ENCODE measurements around the gene PDE3A.
"Not testable (repeated sequence)": the region's sequence is repeated elsewhere in the genome, so short reads cannot be mapped to it uniquely, and the experiment has no call there.

The PDE3A gene

GRCh38 chr12:20592556-20592955 lies 224.2 kb downstream of the PDE3A start:
- Histone ChIP-seq H3K9me3 (ENCODE audit: insufficient read depth, low read depth, low read length) (no peaks in the 10 kb centered on the region), H3K36me3 (ENCODE audit: insufficient read depth, low read depth, low read length) (no peaks in the 10 kb centered on the region), H3K27me3 (ENCODE audit: insufficient read depth, low read length) (no peaks in the 10 kb centered on the region), H3K9ac (ENCODE audit: low read depth, low read length) (no peak overlapping the region), H3K4me1 (ENCODE audit: insufficient read depth, low read length) (no peaks in the 10 kb centered on the region; the same call in 1 of the 2 replicates), H3K4me3 (ENCODE audit: low read length) (no peak overlapping the region), H3K27ac (ENCODE audit: low read length) (no peak overlapping the region)

GRCh38 chr12:20593611-20594010 lies 225.3 kb downstream of the PDE3A start:
- no peaks in the 10 kb centered on the region; the same call in 1 of the 2 replicates for H3K4me1 ChIP-seq (ENCODE audit: insufficient read depth, low read length)
- no peak overlapping the region for H3K27ac ChIP-seq (ENCODE audit: low read length)
- H3K27me3 ChIP-seq (ENCODE audit: insufficient read depth, low read length), result no peaks in the 10 kb centered on the region
- no peaks in the 10 kb centered on the region for H3K9me3 ChIP-seq (ENCODE audit: insufficient read depth, low read depth, low read length)
- H3K4me3 ChIP-seq (ENCODE audit: low read length), result no peak overlapping the region
- H3K36me3 ChIP-seq (ENCODE audit: insufficient read depth, low read depth, low read length), result no peaks in the 10 kb centered on the region
- H3K9ac ChIP-seq (ENCODE audit: low read depth, low read length), result no peak overlapping the region

GRCh38 chr12:20596061-20596460 lies 227.7 kb downstream of the PDE3A start:
- Histone ChIP-seq H3K4me3 (ENCODE audit: low read length) (no peak overlapping the region), H3K9ac (ENCODE audit: low read depth, low read length) (no peak overlapping the region), H3K27me3 (ENCODE audit: insufficient read depth, low read length) (no peaks in the 10 kb centered on the region), H3K27ac (ENCODE audit: low read length) (no peak overlapping the region), H3K4me1 (ENCODE audit: insufficient read depth, low read length) (no peaks in the 10 kb centered on the region; the same call in 1 of the 2 replicates), H3K9me3 (ENCODE audit: insufficient read depth, low read depth, low read length) (no peaks in the 10 kb centered on the region), H3K36me3 (ENCODE audit: insufficient read depth, low read depth, low read length) (no peaks in the 10 kb centered on the region)

- Histone ChIP-seq H3K4me3 (ENCODE audit: low read length) (no peak overlapping the region), H3K27ac (ENCODE audit: low read length) (no peak overlapping the region), H3K27me3 (ENCODE audit: insufficient read depth, low read length) (no peaks in the 10 kb centered on the region), H3K36me3 (ENCODE audit: insufficient read depth, low read depth, low read length) (no peaks in the 10 kb centered on the region), H3K9me3 (ENCODE audit: insufficient read depth, low read depth, low read length) (no peaks in the 10 kb centered on the region), H3K4me1 (ENCODE audit: insufficient read depth, low read length) (no peaks in the 10 kb centered on the region), H3K9ac (ENCODE audit: low read depth, low read length) (no peak overlapping the region)
Observed at GRCh38 chr12:20599757-20600156, 231.4 kb downstream of the PDE3A start.

- Histone ChIP-seq H3K36me3 (ENCODE audit: insufficient read depth, low read depth, low read length) (no peaks in the 10 kb centered on the region), H3K9ac (ENCODE audit: low read depth, low read length) (no peak overlapping the region), H3K27me3 (ENCODE audit: insufficient read depth, low read length) (no peaks in the 10 kb centered on the region), H3K9me3 (ENCODE audit: insufficient read depth, low read depth, low read length) (no peaks in the 10 kb centered on the region), H3K4me1 (ENCODE audit: insufficient read depth, low read length) (no peaks in the 10 kb centered on the region), H3K4me3 (ENCODE audit: low read length) (no peak overlapping the region), H3K27ac (ENCODE audit: low read length) (no peak overlapping the region)
Observed at GRCh38 chr12:20601668-20602280, 233.4 kb downstream of the PDE3A start.

- Histone ChIP-seq H3K4me3 (ENCODE audit: low read length) (no peak overlapping the region), H3K9me3 (ENCODE audit: insufficient read depth, low read depth, low read length) (no peaks in the 10 kb centered on the region), H3K9ac (ENCODE audit: low read depth, low read length) (no peak overlapping the region), H3K27me3 (ENCODE audit: insufficient read depth, low read length) (no peaks in the 10 kb centered on the region), H3K36me3 (ENCODE audit: insufficient read depth, low read depth, low read length) (no peaks in the 10 kb centered on the region), H3K4me1 (ENCODE audit: insufficient read depth, low read length) (no peaks in the 10 kb centered on the region), H3K27ac (ENCODE audit: low read length) (no peak overlapping the region)
Observed at GRCh38 chr12:20602641-20603391, 234.5 kb downstream of the PDE3A start.

- no peaks in the 10 kb centered on the region for H3K27me3 ChIP-seq (ENCODE audit: insufficient read depth, low read length)
- H3K4me1 ChIP-seq (ENCODE audit: insufficient read depth, low read length), result no peaks in the 10 kb centered on the region
- H3K27ac ChIP-seq (ENCODE audit: low read length), result no peak overlapping the region
- no peak overlapping the region for H3K9ac ChIP-seq (ENCODE audit: low read depth, low read length)
- no peak overlapping the region for H3K4me3 ChIP-seq (ENCODE audit: low read length)
- H3K9me3 ChIP-seq (ENCODE audit: insufficient read depth, low read depth, low read length), result no peaks in the 10 kb centered on the region
- H3K36me3 ChIP-seq (ENCODE audit: insufficient read depth, low read depth, low read length), result no peaks in the 10 kb centered on the region
Observed at GRCh38 chr12:20604408-20605067, 236.2 kb downstream of the PDE3A start.

- not testable (repeated sequence) for H3K4me3 ChIP-seq (ENCODE audit: low read length); H3K36me3 ChIP-seq (ENCODE audit: insufficient read depth, low read depth, low read length); H3K9ac ChIP-seq (ENCODE audit: low read depth, low read length); H3K4me1 ChIP-seq (ENCODE audit: insufficient read depth, low read length); H3K27ac ChIP-seq (ENCODE audit: low read length); H3K27me3 ChIP-seq (ENCODE audit: insufficient read depth, low read length); H3K9me3 ChIP-seq (ENCODE audit: insufficient read depth, low read depth, low read length)
Observed at GRCh38 chr12:20615020-20615419, 246.7 kb downstream of the PDE3A start.

GRCh38 chr12:20616093-20616492 lies 247.8 kb downstream of the PDE3A start:
- no peaks in the 10 kb centered on the region for H3K4me1 ChIP-seq (ENCODE audit: insufficient read depth, low read length)
- H3K27ac ChIP-seq (ENCODE audit: low read length), result no peak overlapping the region
- H3K9me3 ChIP-seq (ENCODE audit: insufficient read depth, low read depth, low read length), result no peaks in the 10 kb centered on the region
- H3K36me3 ChIP-seq (ENCODE audit: insufficient read depth, low read depth, low read length), result no peaks in the 10 kb centered on the region
- H3K27me3 ChIP-seq (ENCODE audit: insufficient read depth, low read length), result no peaks in the 10 kb centered on the region
- no peak overlapping the region for H3K4me3 ChIP-seq (ENCODE audit: low read length)
- no peak overlapping the region for H3K9ac ChIP-seq (ENCODE audit: low read depth, low read length)

GRCh38 chr12:20620261-20620660 lies 251.9 kb downstream of the PDE3A start:
- no peak overlapping the region for H3K9ac ChIP-seq (ENCODE audit: low read depth, low read length)
- H3K27me3 ChIP-seq (ENCODE audit: insufficient read depth, low read length), result no peaks in the 10 kb centered on the region
- H3K36me3 ChIP-seq (ENCODE audit: insufficient read depth, low read depth, low read length), result no peaks in the 10 kb centered on the region
- no peaks in the 10 kb centered on the region for H3K4me1 ChIP-seq (ENCODE audit: insufficient read depth, low read length)
- no peak overlapping the region for H3K4me3 ChIP-seq (ENCODE audit: low read length)
- no peaks in the 10 kb centered on the region for H3K9me3 ChIP-seq (ENCODE audit: insufficient read depth, low read depth, low read length)
- H3K27ac ChIP-seq (ENCODE audit: low read length), result no peak overlapping the region

GRCh38 chr12:20624718-20625117 lies 256.4 kb downstream of the PDE3A start:
- Histone ChIP-seq H3K4me1 (ENCODE audit: insufficient read depth, low read length) (peaks cover 23% of the 10 kb centered on the region; the same call in 1 of the 2 replicates), H3K36me3 (ENCODE audit: insufficient read depth, low read depth, low read length) (no peaks in the 10 kb centered on the region), H3K9me3 (ENCODE audit: insufficient read depth, low read depth, low read length) (no peaks in the 10 kb centered on the region), H3K27me3 (ENCODE audit: insufficient read depth, low read length) (no peaks in the 10 kb centered on the region), H3K9ac (ENCODE audit: low read depth, low read length) (no peak overlapping the region), H3K27ac (ENCODE audit: low read length) (no peak overlapping the region), H3K4me3 (ENCODE audit: low read length) (no peak overlapping the region)

GRCh38 chr12:20625531-20625930 lies 257.2 kb downstream of the PDE3A start:
- Histone ChIP-seq H3K4me3 (ENCODE audit: low read length) (no peak overlapping the region), H3K36me3 (ENCODE audit: insufficient read depth, low read depth, low read length) (no peaks in the 10 kb centered on the region), H3K9me3 (ENCODE audit: insufficient read depth, low read depth, low read length) (no peaks in the 10 kb centered on the region), H3K4me1 (ENCODE audit: insufficient read depth, low read length) (peaks cover 24% of the 10 kb centered on the region; the same call in 1 of the 2 replicates), H3K27me3 (ENCODE audit: insufficient read depth, low read length) (no peaks in the 10 kb centered on the region), H3K9ac (ENCODE audit: low read depth, low read length) (no peak overlapping the region), H3K27ac (ENCODE audit: low read length) (no peak overlapping the region)

Measured in iPS-20b (cell line).